AG09319 (cell line): Measurements from ENCODE around the gene CATSPER3.
A peak's percentile ranks its signal among the peaks of the same experiment; 100 is the strongest.

ENCODE experiments used
- DNase-seq: peaks from one replicate; pipeline ENCODE4 v3.0.0-alpha.2; 2010; ENCODE audit warnings: low read depth; ENCODE audit errors: extremely low read depth
- CTCF ChIP-seq: IDR thresholded peaks from 2 replicates; pipeline ENCODE4 v1.5.1; 2011; ENCODE audit warnings: low read depth, mild to moderate bottlenecking, inconsistent platforms, low read length, moderate library complexity

Gene CATSPER3

GRCh38 chr5:135027697-135028615 is 60.2 kb downstream of the CATSPER3 start:
- no peak for DNase-seq
- TF ChIP-seq CTCF = no peak

- peak; percentile 49 for DNase-seq
- TF ChIP-seq CTCF = no peak
These were observed 61.2 kb downstream of the CATSPER3 start for GRCh38 chr5:135028791-135029476.

- no peak for TF ChIP-seq CTCF
- DNase-seq = no peak
These were observed 61.9 kb downstream of the CATSPER3 start for GRCh38 chr5:135029477-135030122.

- DNase-seq = no peak
- no peak for TF ChIP-seq CTCF
These were observed 62.6 kb downstream of the CATSPER3 start for GRCh38 chr5:135030123-135030955.

- no peak for TF ChIP-seq CTCF
- DNase-seq = no peak
These were observed 63.5 kb downstream of the CATSPER3 start for GRCh38 chr5:135030956-135031812.

- DNase-seq = no peak
- no peak for TF ChIP-seq CTCF
These were observed 64.3 kb downstream of the CATSPER3 start for GRCh38 chr5:135031813-135032694.
